Uterus (tissue), 4 donors: ENCODE measurements around the gene CPEB2. TPM values are rescaled to one million over a fixed set of nuclear protein-coding genes. Genes with fewer than 3 reads are reported as not detected.

Experiments used
- DNase-seq, 2 donors: peaks; one replicate each; pipeline ENCODE4 v3.0.0-alpha.2; 2019 to 2020
- H3K27ac ChIP-seq, 2 donors: fragments of 200-600 bp; sonication (generic); 1 replicate in 1 of 2; 2 replicates in 1 of 2; pipeline ENCODE4 v1.5.1; 2016 to 2018
- H3K27me3 ChIP-seq, 2 donors: fragments of 200-600 bp; sonication (generic); one replicate each; pipeline ENCODE4 v1.5.1; 2018 to 2019; ENCODE audit warnings: control low read depth in 1 of 2
- H3K36me3 ChIP-seq, 2 donors: fragments of 200-600 bp; sonication (generic); one replicate each; pipeline ENCODE4 v1.5.1; 2019; ENCODE audit warnings: control low read depth in 1 of 2
- H3K4me1 ChIP-seq, 2 donors: fragments of 200-600 bp; sonication (generic); one replicate each; pipeline ENCODE4 v1.5.1; 2018 to 2019; ENCODE audit warnings: control low read depth in 1 of 2
- H3K4me3 ChIP-seq, 2 donors: fragments of 200-600 bp; sonication (generic); 1 replicate in 1 of 2; 2 replicates in 1 of 2; pipeline ENCODE4 v1.5.1; 2018 to 2019; ENCODE audit warnings: mild to moderate bottlenecking in 1 of 2
- H3K9me3 ChIP-seq, 2 donors: fragments of 200-600 bp; sonication (generic); one replicate each; pipeline ENCODE4 v1.5.1; 2019; ENCODE audit warnings: control low read depth in 1 of 2
- POLR2A ChIP-seq, 2 donors: fragments of 450-650 bp; IDR thresholded peaks; one replicate each; pipeline ENCODE4 v1.6.1; 2016; ENCODE audit warnings: antibody characterized with exemption in 2 of 2, mild to moderate bottlenecking in 1 of 2, moderate library complexity in 1 of 2
- intact Hi-C: fragments of 100-400 bp; cut with DNase I; formaldehyde crosslinking; loops from one replicate; pipeline ENCODE4 v1.15.1; 2023; ENCODE audit warnings: low total_unique reads
- total RNA-seq, 4 donors: library from RNA; depleted of rRNA in 3 of 4; stranded (reverse); fragments of >200 nt in 3 of 4; gene quantifications; one replicate each; pipeline versions ENCODE4 v1.1.0 to v1.2.4, GENCODE V29; 2014 to 2023
- TF ChIP-seq, protein P1 (sequence below), 4 experiments: fragments of 200-600 bp in 2 of 4; fragments of 450-650 bp in 2 of 4; sonication (generic) in 2 of 4; IDR thresholded peaks; one replicate each; pipeline ENCODE4 v1.5.1; 2016 to 2019; ENCODE audit warnings: antibody characterized with exemption in 4 of 4, mild to moderate bottlenecking in 2 of 4, moderate library complexity in 1 of 4
- donor health status: DM: yes; HTN: yes; CAD: no.

CPEB2 gene
- total RNA-seq, 4 donors from 2014 or later, result 5.4 to 19.5 (median 13.6) TPM

DNA sequence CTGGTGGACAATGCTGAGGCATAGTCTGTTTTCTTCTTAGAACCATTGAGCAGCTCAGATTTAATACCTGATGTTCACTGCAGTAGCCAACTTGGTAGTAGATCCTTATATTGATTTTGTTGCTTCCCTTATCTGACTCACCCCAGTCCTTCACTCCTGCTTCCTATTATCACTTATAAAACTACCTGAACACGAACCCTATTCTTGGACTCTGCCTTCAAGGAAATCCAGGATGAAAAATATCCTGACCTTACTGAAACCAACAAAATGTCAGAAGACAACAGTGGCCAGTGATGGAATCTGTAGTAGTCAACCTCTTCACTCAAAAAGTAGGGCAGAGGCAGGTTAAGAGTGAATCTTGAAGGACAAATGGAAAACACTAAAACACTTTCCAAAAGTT is 98.1 kb downstream of the CPEB2 start:
- TF ChIP-seq, protein P1, sequence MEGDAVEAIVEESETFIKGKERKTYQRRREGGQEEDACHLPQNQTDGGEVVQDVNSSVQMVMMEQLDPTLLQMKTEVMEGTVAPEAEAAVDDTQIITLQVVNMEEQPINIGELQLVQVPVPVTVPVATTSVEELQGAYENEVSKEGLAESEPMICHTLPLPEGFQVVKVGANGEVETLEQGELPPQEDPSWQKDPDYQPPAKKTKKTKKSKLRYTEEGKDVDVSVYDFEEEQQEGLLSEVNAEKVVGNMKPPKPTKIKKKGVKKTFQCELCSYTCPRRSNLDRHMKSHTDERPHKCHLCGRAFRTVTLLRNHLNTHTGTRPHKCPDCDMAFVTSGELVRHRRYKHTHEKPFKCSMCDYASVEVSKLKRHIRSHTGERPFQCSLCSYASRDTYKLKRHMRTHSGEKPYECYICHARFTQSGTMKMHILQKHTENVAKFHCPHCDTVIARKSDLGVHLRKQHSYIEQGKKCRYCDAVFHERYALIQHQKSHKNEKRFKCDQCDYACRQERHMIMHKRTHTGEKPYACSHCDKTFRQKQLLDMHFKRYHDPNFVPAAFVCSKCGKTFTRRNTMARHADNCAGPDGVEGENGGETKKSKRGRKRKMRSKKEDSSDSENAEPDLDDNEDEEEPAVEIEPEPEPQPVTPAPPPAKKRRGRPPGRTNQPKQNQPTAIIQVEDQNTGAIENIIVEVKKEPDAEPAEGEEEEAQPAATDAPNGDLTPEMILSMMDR (IDR thresholded peaks at IDR 0.05), result no peak
- no peak for TF ChIP-seq POLR2A (IDR thresholded peaks at IDR 0.05)
- Histone ChIP-seq H3K27me3 (no peaks in the 10 kb centered on the region), H3K27ac (no peak overlapping the region), H3K9me3 (no peaks in the 10 kb centered on the region), H3K4me3 (no peak overlapping the region), H3K4me1 (no peaks in the 10 kb centered on the region), H3K36me3 (no peaks in the 10 kb centered on the region)
- intact Hi-C loops, result no loop called here
- DNase-seq, result no peak

- Histone ChIP-seq H3K9me3 (no peaks in the 10 kb centered on the region), H3K4me3 (no peak overlapping the region), H3K4me1 (no peaks in the 10 kb centered on the region), H3K27ac (no peak overlapping the region), H3K27me3 (no peaks in the 10 kb centered on the region), H3K36me3 (no peaks in the 10 kb centered on the region)
- intact Hi-C loops, result no loop called here
- no peak for DNase-seq
- TF ChIP-seq, protein P1 (IDR thresholded peaks at IDR 0.05), result no peak
These were observed 98.9 kb downstream of the CPEB2 start for GRCh38 chr4:15100994-15101695.

- Histone ChIP-seq H3K4me1 (no peaks in the 10 kb centered on the region), H3K27me3 (no peaks in the 10 kb centered on the region), H3K4me3 (no peak overlapping the region), H3K36me3 (no peaks in the 10 kb centered on the region), H3K27ac (no peak overlapping the region), H3K9me3 (no peaks in the 10 kb centered on the region)
- TF ChIP-seq, protein P1 (IDR thresholded peaks at IDR 0.05), result no peak
- no peak for TF ChIP-seq POLR2A (IDR thresholded peaks at IDR 0.05)
- intact Hi-C loops, result no loop called here
- no peak for DNase-seq
These were observed 102.5 kb downstream of the CPEB2 start for GRCh38 chr4:15104825-15105224.

DNA sequence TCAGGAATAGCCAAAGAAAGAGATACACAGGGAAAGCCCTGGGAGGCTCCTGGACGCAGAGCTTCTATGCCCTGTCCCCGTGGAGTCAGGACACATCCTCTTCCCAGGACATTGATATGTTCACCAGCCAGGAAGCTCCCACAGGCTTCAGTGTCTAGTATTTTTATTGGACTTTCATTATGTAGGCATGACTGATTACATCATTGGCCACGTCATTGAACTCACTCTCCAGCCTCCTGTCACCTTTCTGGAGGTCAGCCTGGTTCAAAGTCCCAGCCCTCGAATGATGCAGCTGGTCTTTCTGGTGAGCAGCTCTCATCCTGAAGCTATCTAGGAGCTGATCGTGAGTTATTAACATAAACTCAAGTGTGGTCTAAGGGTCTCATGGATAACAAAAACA is 104.1 kb downstream of the CPEB2 start:
- Histone ChIP-seq H3K4me1 (no peaks in the 10 kb centered on the region), H3K36me3 (no peaks in the 10 kb centered on the region), H3K27me3 (no peaks in the 10 kb centered on the region), H3K4me3 (no peak overlapping the region), H3K9me3 (no peaks in the 10 kb centered on the region), H3K27ac (no peak overlapping the region)
- DNase-seq, result no peak
- intact Hi-C loops, result no loop called here
- TF ChIP-seq POLR2A (IDR thresholded peaks at IDR 0.05), result no peak

DNA sequence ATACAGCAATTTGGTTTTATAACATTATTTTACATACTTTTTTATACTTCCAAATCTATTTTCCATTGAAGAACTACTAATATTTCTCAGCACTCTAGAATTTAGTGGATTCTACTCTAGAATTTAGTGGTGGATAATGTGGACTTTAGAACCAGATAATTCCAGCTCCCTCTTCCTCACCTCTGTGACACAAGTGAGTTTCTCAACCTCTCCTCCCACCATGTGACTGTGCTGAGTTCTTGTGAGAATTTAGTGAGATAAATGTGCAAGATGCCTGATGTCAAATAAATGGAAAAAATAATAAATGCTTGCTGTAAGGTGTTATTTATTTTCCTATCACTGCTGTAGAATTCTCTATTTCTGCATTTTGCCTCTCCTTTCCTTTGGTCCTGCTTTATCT is 107.3 kb downstream of the CPEB2 start:
- intact Hi-C loops, result no loop called here
- no peak for TF ChIP-seq POLR2A (IDR thresholded peaks at IDR 0.05)
- TF ChIP-seq, protein P1 (IDR thresholded peaks at IDR 0.05), result no peak
- H3K9me3 ChIP-seq, result no peaks in the 10 kb centered on the region
- no peak overlapping the region for H3K4me3 ChIP-seq
- DNase-seq, result no peak
- H3K27ac ChIP-seq, result no peak overlapping the region
- H3K36me3 ChIP-seq, result no peaks in the 10 kb centered on the region
- H3K27me3 ChIP-seq, result no peaks in the 10 kb centered on the region
- H3K4me1 ChIP-seq, result no peaks in the 10 kb centered on the region
